Naive thymus-derived CD8-positive, alpha-beta T cell (primary cell): ENCODE data around the gene NECTIN2. TPM values are rescaled to one million over a fixed set of nuclear protein-coding genes. Genes with fewer than 3 reads are reported as not detected.

ENCODE experiments used
- ATAC-seq, 2 donors: fragments of 150-1000 bp; cut with Tn5 transposase in 1 of 2; sonication (Bioruptor Pico), chemical (Tn5 transposase) in 1 of 2; 1 replicate in 1 of 2; 2 replicates in 1 of 2; pipeline ENCODE4 v1.10.0; 2021; ENCODE audit warnings: mild to moderate bottlenecking in 2 of 2, moderate library complexity in 2 of 2
- POLR2A ChIA-PET: fragments of 350-600 bp; sonication (Branson Sonifier 250); formaldehyde crosslinking; loops from one replicate; lab custom pipeline; 2021; ENCODE audit warnings: antibody characterized with exemption; lab: Charles Lee
- DNase-seq, 10 donors: peaks; one replicate each; pipeline versions ENCODE4 v3.0.0 to v3.0.0-alpha.2; 2020 to 2022
- H3K27ac Mint-ChIP-seq, 10 donors: one replicate each; pipeline ENCODE4 v1.8.0; 2020 to 2022; ENCODE audit warnings: mild to moderate bottlenecking in 10 of 10, mixed read lengths in 10 of 10, moderate library complexity in 4 of 10, inconsistent platforms in 1 of 10
- H3K27me3 Mint-ChIP-seq, 5 donors: one replicate each; pipeline ENCODE4 v1.8.0; 2021 to 2022; ENCODE audit warnings: mixed read lengths in 5 of 5
- H3K36me3 Mint-ChIP-seq, 3 donors: one replicate each; pipeline ENCODE4 v1.8.0; 2020 to 2022; ENCODE audit warnings: mixed read lengths in 3 of 3, mild to moderate bottlenecking in 2 of 3, inconsistent platforms in 1 of 3
- H3K4me1 Mint-ChIP-seq, 4 donors: one replicate each; pipeline ENCODE4 v1.8.0; 2021 to 2022; ENCODE audit warnings: mixed read lengths in 4 of 4
- H3K4me3 Mint-ChIP-seq, 10 donors: one replicate each; pipeline ENCODE4 v1.8.0; 2020 to 2022; ENCODE audit warnings: mild to moderate bottlenecking in 10 of 10, mixed read lengths in 10 of 10, moderate library complexity in 6 of 10, inconsistent platforms in 1 of 10
- H3K9me3 Mint-ChIP-seq, 9 donors: one replicate each; pipeline ENCODE4 v1.8.0; 2020 to 2022; ENCODE audit warnings: mixed read lengths in 9 of 9, mild to moderate bottlenecking in 3 of 9, inconsistent platforms in 1 of 9, moderate library complexity in 1 of 9
- polyA plus RNA-seq, 3 donors: library from polyadenylated mRNA; unstranded; fragments of 300-500 nt; fragmentation: Illumina TruSeq; gene quantifications; one replicate each; pipeline ENCODE4 v1.2.3, GENCODE V29; 2021
- total RNA-seq, 8 experiments: library from RNA in 2 of 8; stranded (reverse) in 2 of 8; gene quantifications; one replicate each; pipeline ENCODE4 v1.2.3 and lab custom pipeline; 2021 to 2026

The NECTIN2 gene
- total and polyA plus RNA-seq, 5 experiments from 2014 or later = 0.42 to 0.93 (median 0.47) TPM; not detected in 2

DNA sequence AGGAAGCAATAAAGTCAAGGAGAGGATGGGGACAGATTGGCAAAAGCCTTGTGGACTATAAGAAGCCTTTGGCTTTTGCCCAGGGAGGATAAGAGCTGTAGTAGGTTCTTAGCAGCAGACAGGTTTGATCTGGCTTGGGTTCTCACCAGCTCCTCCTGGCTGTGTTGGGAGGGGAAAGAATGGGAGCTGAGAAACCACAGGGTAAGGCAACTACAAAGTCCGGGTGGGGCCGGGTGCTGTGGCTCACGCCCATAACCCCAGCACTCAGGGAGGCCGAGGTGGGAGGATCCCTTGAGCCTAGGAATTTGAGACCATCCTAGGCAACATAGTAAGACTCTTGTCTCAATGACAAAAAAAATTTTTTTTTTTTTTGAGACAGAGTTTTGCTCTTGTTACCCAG lies 20.6 kb downstream of the NECTIN2 start:
- ATAC-seq (no peak), DNase-seq (no peak)
- no peak overlapping the region for H3K4me3 Mint-ChIP-seq
- no peaks in the 10 kb centered on the region for H3K36me3 Mint-ChIP-seq
- H3K4me1 Mint-ChIP-seq = peaks cover 0 to 5% (median 0%) of the 10 kb centered on the region in 4 donors
- POLR2A ChIA-PET = no interaction called here
- no peak overlapping the region for H3K27ac Mint-ChIP-seq
- H3K9me3 Mint-ChIP-seq = no peaks in the 10 kb centered on the region
- peaks cover 0 to 3% (median 0%) of the 10 kb centered on the region in 5 donors for H3K27me3 Mint-ChIP-seq

DNA sequence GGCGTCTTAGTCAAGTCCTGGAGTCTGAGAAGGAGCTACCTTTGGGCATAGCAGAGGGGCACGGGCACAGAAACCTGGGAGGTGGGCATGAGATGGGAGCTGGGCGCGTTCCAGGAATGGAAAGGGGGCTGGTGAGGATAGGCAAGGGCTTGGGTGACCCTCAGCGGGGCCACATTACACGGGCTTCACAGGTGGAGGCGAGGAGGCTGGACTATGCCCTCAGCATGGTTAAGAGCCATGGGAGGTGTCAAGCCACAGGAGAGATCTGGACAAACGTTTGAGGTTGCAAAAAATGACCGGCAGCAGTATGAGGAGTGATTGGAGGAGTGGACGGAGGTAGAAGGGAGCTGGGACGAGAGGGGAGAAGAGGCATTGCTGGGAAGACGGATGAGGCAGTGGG lies 21.5 kb downstream of the NECTIN2 start:
- Mint-ChIP-seq H3K27ac (no peak overlapping the region), H3K4me3 (no peak overlapping the region), H3K27me3 (peaks cover 0 to 3% (median 0%) of the 10 kb centered on the region in 5 donors), H3K36me3 (no peaks in the 10 kb centered on the region), H3K4me1 (peaks cover 0 to 5% (median 0%) of the 10 kb centered on the region in 4 donors), H3K9me3 (no peaks in the 10 kb centered on the region)
- DNase-seq = no peak
- no peak for ATAC-seq
- POLR2A ChIA-PET = no interaction called here

DNA sequence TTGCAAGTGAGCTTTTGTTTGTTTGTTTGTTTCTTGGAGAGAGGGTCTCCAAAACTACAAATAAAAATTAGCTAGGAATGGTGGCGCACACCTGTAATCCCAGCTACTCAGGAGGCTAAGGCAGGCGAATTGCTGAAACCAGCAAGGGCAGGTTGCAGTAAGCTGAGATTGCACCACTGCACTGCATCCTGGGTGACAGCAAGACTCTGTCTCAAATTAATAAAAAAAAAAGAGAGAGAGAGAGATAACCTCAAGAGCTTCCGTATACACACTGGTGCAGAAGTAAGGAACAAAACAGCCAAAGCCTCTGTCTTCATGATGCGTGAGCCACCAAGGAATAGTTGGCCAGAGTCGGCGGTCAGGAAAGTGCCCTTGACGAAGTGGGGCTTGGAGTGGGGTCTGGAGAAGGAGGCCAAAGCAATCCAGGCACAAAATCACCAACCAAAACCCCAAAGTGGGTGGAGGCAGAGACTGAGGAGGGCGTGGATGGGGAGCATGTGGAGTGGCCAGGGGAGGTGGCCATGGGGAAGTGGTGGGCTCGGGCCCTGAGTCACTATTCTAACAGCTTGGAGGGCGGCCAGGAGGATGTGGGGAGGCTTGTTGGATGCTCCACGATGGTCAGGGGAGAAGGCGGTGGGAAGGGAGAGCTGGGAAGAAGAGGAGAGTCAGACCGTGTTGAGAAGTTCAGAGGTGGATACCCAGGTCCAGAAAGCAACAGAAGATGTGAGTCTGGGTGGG lies 23.8 kb downstream of the NECTIN2 start:
- POLR2A ChIA-PET = no interaction called here
- Mint-ChIP-seq H3K4me3 (no peak overlapping the region), H3K4me1 (peaks cover 0 to 5% (median 0%) of the 10 kb centered on the region in 4 donors), H3K27me3 (peaks cover 0 to 3% (median 0%) of the 10 kb centered on the region in 5 donors), H3K9me3 (no peaks in the 10 kb centered on the region), H3K27ac (peak overlapping the region in 1 of 10 donors; percentile 78), H3K36me3 (no peaks in the 10 kb centered on the region)
- no peak for DNase-seq
- no peak for ATAC-seq

DNA sequence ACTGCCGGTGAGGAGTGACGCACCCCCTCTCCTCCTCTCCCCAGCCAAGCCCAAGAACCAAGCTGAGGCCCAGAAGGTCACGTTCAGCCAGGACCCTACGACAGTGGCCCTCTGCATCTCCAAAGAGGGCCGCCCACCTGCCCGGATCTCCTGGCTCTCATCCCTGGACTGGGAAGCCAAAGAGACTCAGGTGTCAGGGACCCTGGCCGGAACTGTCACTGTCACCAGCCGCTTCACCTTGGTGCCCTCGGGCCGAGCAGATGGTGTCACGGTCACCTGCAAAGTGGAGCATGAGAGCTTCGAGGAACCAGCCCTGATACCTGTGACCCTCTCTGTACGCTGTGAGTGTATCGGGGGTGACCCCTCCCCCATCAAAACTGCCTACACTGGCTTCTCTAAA lies 25.7 kb downstream of the NECTIN2 start:
- Mint-ChIP-seq H3K27me3 (peaks cover 0 to 3% (median 0%) of the 10 kb centered on the region in 5 donors), H3K36me3 (no peaks in the 10 kb centered on the region), H3K4me3 (no peak overlapping the region), H3K4me1 (peaks cover 6 to 9% (median 8%) of the 10 kb centered on the region in 4 donors), H3K27ac (no peak overlapping the region), H3K9me3 (no peaks in the 10 kb centered on the region)
- POLR2A ChIA-PET = no interaction called here
- ATAC-seq (no peak), DNase-seq (no peak)

DNA sequence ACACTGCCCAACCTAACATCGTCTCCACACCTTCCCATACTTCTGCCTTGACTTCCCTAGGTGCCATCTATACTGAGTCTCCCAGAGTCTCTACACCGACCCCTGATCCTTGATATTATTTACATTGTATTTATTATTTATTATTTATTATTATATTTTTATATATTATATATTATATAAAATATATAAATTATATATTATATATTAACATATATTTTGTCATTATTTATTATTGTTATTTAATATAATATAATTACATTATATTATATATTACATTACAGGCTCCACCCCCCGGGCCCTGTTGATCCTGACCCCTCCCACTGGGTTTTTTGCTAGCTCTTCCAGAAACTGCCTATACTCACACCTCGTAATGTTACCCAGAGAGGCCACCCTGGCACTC lies 26.6 kb downstream of the NECTIN2 start:
- no peak overlapping the region for H3K4me3 Mint-ChIP-seq
- H3K9me3 Mint-ChIP-seq = no peaks in the 10 kb centered on the region
- H3K4me1 Mint-ChIP-seq = peaks cover 6 to 16% (median 15%) of the 10 kb centered on the region in 4 donors
- peak overlapping the region in 1 of 10 donors; percentile 15 for H3K27ac Mint-ChIP-seq
- H3K36me3 Mint-ChIP-seq = no peaks in the 10 kb centered on the region
- POLR2A ChIA-PET = no interaction called here
- ATAC-seq (no peak), DNase-seq (no peak)
- H3K27me3 Mint-ChIP-seq = no peaks in the 10 kb centered on the region

DNA sequence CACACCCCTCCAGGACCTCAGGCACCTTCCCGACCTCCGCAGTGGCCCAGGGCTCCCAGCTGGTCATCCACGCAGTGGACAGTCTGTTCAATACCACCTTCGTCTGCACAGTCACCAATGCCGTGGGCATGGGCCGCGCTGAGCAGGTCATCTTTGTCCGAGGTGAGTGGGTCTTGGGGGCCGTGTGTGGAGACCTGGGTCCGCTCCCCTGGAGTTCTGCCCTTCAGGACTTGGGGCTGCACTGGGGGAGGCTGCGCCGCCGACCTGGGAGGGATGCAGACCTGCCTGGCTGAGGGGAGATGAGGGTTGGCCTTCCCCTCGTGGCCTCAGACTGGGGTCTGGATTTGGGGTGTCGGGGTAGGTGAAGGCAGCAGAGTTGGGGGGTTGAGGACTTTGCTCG lies 28.2 kb downstream of the NECTIN2 start:
- no peak for ATAC-seq
- no peak overlapping the region for H3K27ac Mint-ChIP-seq
- no peaks in the 10 kb centered on the region for H3K9me3 Mint-ChIP-seq
- POLR2A ChIA-PET = interaction anchor here (0.6 kb wide), 1 partner anchor 90 kb away, joined by 3 read pairs; no protein-coding TSS in a partner anchor
- peaks cover 6 to 16% (median 15%) of the 10 kb centered on the region in 4 donors for H3K4me1 Mint-ChIP-seq
- H3K27me3 Mint-ChIP-seq = no peaks in the 10 kb centered on the region
- no peak overlapping the region for H3K4me3 Mint-ChIP-seq
- H3K36me3 Mint-ChIP-seq = no peaks in the 10 kb centered on the region
- DNase-seq = no peak

DNA sequence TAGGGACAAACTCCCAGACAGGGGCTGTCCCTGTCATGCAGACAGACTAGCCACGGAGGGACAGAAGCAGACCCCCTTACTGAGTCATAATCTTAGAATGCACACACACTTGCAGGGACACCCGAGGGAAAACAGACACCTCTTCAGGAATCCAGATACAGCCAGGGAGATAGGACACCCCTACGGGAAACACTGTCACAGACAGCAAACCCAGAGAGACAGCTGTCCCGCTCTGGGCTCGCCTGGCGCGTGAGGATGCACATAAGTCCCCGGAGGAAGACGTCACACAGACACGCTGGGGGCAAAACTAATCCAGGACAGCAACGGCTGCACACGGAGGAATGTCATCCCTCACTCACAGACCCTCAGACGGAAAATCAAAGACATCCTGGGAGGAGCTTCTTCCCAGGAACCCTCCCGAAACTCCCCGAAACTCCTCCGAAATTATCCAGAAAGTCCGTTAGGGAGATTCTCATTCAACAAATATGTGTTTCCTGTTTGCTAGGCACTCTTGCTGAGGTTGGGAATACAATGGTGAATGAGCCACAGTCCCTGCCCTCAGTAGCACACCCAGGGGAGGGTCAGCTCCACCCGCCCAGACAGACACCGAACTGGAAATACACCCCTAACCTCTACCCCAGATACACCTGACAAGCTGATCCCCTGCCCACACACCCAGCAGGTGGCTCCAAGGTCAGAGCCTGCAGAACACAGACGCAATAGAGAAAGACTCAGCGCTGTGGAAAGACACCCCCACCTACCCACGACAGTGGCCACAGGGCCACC lies 29.8 kb downstream of the NECTIN2 start:
- Mint-ChIP-seq H3K27me3 (peaks cover 0 to 3% (median 0%) of the 10 kb centered on the region in 5 donors), H3K9me3 (no peaks in the 10 kb centered on the region), H3K36me3 (no peaks in the 10 kb centered on the region), H3K4me3 (no peak overlapping the region), H3K27ac (peak overlapping the region in 5 of 10 donors; percentile 57 to 87 (median 76)), H3K4me1 (peaks cover 6 to 16% (median 12%) of the 10 kb centered on the region in 4 donors)
- DNase-seq = no peak
- POLR2A ChIA-PET = no interaction called here
- ATAC-seq = no peak

DNA sequence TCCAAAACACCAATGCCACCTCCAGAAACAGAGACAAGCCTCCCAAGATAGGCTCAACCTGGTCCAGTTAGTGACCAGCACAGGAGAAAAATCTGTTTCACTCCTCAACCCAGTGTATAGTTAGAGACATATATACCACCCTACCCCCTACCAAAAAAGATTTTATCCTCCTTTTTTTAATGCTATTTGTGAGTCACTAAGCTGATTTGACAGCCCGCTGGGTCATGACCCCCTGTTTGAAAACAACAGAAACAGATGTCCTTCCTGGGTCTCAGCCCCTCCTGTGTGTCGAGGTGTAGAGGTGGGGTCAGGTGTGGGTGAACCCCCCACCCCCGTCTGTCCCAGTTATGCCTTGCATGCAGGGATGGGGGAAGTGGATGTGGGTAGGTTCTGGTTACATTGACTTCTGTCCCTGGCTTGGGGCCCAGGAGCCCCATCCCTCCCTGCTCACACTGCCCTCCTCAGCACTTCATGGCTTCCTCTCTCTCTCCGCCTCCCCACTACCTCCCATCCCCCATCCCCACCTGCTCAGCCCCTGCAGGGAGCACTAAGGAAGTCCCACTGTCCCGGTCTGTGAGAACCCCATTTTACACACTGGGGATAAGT lies 30.9 kb downstream of the NECTIN2 start:
- Mint-ChIP-seq H3K9me3 (no peaks in the 10 kb centered on the region), H3K27ac (peak overlapping the region; percentile 32 to 87 (median 70)), H3K36me3 (no peaks in the 10 kb centered on the region), H3K4me1 (peaks cover 9 to 16% (median 12%) of the 10 kb centered on the region in 4 donors), H3K27me3 (peaks cover 0 to 3% (median 0%) of the 10 kb centered on the region in 5 donors), H3K4me3 (peak overlapping the region in 4 of 10 donors; percentile 18 to 49 (median 22))
- POLR2A ChIA-PET = interaction anchor here (0.6 kb wide), 1 partner anchor 221 kb away, joined by 6 read pairs; no protein-coding TSS in a partner anchor
- ATAC-seq (peak; percentile 28 to 75), DNase-seq (peak in 3 of 10 donors; percentile 13 to 24 (median 17))

DNA sequence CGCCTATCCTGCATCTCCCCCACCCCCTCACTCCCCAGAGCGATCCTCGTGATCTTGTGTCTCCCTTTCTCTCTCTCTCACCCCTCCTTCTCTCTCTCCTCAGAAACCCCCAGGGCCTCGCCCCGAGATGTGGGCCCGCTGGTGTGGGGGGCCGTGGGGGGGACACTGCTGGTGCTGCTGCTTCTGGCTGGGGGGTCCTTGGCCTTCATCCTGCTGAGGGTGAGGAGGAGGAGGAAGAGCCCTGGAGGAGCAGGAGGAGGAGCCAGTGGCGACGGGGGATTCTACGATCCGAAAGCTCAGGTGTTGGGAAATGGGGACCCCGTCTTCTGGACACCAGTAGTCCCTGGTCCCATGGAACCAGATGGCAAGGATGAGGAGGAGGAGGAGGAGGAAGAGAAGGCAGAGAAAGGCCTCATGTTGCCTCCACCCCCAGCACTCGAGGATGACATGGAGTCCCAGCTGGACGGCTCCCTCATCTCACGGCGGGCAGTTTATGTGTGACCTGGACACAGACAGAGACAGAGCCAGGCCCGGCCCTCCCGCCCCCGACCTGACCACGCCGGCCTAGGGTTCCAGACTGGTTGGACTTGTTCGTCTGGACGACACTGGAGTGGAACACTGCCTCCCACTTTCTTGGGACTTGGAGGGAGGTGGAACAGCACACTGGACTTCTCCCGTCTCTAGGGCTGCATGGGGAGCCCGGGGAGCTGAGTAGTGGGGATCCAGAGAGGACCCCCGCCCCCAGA lies 32.2 kb downstream of the NECTIN2 start:
- no peak overlapping the region for H3K27ac Mint-ChIP-seq
- H3K27me3 Mint-ChIP-seq = peaks cover 0 to 3% (median 0%) of the 10 kb centered on the region in 5 donors
- H3K4me3 Mint-ChIP-seq = peak overlapping the region in 1 of 10 donors; percentile 41
- H3K9me3 Mint-ChIP-seq = no peaks in the 10 kb centered on the region
- ATAC-seq (no peak), DNase-seq (no peak)
- POLR2A ChIA-PET = no interaction called here
- H3K4me1 Mint-ChIP-seq = peaks cover 9 to 16% (median 12%) of the 10 kb centered on the region in 4 donors
- no peaks in the 10 kb centered on the region for H3K36me3 Mint-ChIP-seq

DNA sequence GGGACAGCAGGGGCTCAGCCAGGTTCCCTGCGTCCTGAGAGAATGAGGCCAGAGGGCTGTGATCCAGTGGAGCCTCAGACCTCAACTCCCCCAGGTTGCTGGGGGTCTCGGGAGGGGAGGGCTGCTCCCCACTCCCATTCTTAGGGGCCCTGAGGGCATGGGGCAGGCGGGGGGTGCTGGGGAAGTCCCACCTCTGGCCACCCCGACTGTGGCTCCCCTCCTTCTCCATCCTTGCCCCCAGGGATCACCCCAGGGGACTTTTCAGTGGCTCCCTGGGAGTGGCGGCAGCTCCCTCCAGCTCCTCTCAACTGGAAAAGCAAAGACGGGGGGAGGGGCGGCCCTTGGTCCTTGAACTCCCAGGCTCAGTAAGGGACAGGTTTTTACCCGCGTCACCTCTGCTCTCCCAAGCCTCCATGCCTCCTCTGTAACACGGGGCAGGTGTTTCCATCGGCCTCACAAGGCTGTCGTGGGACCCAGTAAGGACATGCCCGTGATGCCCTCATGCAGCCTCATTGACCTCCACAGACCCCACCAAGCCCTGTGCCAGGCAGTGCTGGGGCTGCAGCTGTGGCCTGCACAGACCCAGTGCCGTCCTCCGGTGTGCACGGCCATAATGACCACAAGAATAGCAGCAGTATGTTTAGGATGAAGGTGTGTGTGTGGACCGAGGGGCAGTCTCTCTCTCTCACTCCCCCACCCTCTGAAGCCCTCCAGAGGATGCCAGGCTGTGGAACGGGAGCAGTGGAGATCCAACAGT lies 33.4 kb downstream of the NECTIN2 start:
- H3K36me3 Mint-ChIP-seq = no peaks in the 10 kb centered on the region
- no peak for ATAC-seq
- POLR2A ChIA-PET = no interaction called here

DNA sequence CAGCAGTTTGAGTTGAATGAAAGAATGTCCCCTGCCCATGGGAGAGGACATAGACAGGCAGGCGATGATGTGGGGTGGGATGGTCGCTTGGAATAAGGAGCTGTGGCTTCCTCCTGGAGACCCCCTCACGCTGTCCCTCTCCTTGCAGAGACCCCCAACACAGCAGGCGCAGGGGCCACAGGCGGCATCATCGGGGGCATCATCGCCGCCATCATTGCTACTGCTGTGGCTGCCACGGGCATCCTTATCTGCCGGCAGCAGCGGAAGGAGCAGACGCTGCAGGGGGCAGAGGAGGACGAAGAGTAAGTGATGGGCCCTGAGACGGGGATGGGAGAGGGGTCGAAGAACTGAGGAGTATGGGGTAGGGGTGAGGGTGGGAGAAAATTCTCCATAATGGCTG lies 36.0 kb downstream of the NECTIN2 start:
- Mint-ChIP-seq H3K36me3 (no peaks in the 10 kb centered on the region), H3K27ac (peak overlapping the region in 1 of 10 donors; percentile 77), H3K27me3 (peaks cover 0 to 3% (median 0%) of the 10 kb centered on the region in 5 donors), H3K4me1 (peaks cover 3 to 5% (median 4%) of the 10 kb centered on the region in 4 donors), H3K4me3 (no peak overlapping the region), H3K9me3 (no peaks in the 10 kb centered on the region)
- POLR2A ChIA-PET = no interaction called here
- DNase-seq (no peak), ATAC-seq (no peak)

More for the DNA sequence above, 33.4 kb downstream of the NECTIN2 start:
- no peak overlapping the region for H3K27ac Mint-ChIP-seq
- peaks cover 0 to 3% (median 0%) of the 10 kb centered on the region in 5 donors for H3K27me3 Mint-ChIP-seq
- DNase-seq = no peak
- H3K4me3 Mint-ChIP-seq = no peak overlapping the region
- H3K4me1 Mint-ChIP-seq = peaks cover 9 to 16% (median 12%) of the 10 kb centered on the region in 4 donors
- H3K9me3 Mint-ChIP-seq = no peaks in the 10 kb centered on the region
